ENCODE results near the gene ZDHHC1. TPM values are rescaled to one million over a fixed set of nuclear protein-coding genes. Genes with fewer than 3 reads are reported as not detected.

The ZDHHC1 gene
- polyA plus RNA-seq, 3 donors: 3.3 to 14.2 (median 6.0) TPM

DNA sequence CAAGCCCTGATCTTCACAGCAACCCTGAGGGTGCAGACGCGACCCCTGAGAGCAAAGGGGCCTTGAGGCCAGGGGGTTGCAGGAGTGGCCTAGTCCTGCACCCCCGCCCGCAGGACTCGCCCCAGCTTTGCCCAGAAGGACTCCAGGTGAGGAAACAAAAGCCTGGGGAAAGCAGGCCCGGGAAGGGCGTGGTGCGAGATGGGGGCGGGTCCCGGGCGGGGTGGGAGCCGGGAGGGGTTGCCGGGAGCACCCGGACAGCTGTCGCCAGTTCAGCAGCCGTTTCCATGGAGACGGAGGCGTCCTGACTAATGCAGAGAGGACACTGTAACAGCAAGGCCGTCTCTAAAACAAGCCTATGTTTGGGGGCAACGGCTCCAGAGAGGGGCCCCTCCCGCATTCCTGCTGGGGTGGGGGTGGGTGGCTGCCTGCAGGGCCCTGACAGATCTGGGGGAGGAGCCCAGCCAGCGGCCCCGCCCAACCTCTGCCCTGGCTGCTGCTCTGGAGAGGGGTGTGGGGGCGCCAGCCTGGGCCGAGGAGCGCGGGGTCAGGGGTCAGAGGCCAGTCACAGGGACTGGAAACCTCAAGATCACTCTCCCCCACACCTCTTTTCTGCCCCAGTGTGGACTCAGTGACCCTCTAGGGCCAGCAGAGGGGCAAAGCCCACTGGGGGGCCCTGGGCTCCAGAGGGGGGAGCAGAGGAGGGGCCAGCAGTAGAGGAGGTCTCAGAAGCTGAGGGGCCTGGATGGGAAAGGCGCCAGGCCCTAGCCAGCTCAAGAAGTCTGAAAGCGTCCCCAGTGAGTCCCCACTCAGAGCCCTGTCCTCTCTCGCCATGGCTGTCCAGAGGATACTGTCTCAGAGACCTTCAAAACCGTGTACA lies 19.9 kb downstream of the ZDHHC1 start:
- peak in 2 of 3 donors; percentile 21 to 38 for DNase-seq
- Histone ChIP-seq H3K4me1 (ENCODE audit: control insufficient read depth in 1 of 2, insufficient read depth in 2 of 2, low read length in 2 of 2) (peaks cover 57 to 62% of the 10 kb centered on the region in 2 donors), H4K20me1 (ENCODE audit: insufficient read depth, low read length) (peaks cover 28% of the 10 kb centered on the region), H3K36me3 (replicated peaks in 1 of 2; ENCODE audit: control insufficient read depth in 1 of 2, insufficient read depth in 2 of 2, low read length in 2 of 2) (no peaks in the 10 kb centered on the region), H3K4me2 (replicated peaks; ENCODE audit: extremely low read depth, low read length, poor library complexity, severe bottlenecking) (peak overlapping the region; percentile 87), H3K9ac (ENCODE audit: insufficient read depth, low read length, poor library complexity, severe bottlenecking) (no peak overlapping the region), H3K79me2 (ENCODE audit: insufficient read depth, low read length) (no peaks in the 10 kb centered on the region), H3K4me3 (replicated peaks in 1 of 3; ENCODE audit: low read depth in 2 of 3, low read length in 3 of 3) (peak overlapping the region in 1 of 3 experiments; percentile 78), H2AFZ (ENCODE audit: insufficient read depth, low read depth, low read length, poor library complexity, severe bottlenecking) (no peak overlapping the region), H3K9me3 (replicated peaks in 1 of 2; ENCODE audit: control insufficient read depth in 1 of 2, insufficient read depth in 1 of 2, low read length in 2 of 2) (no peaks in the 10 kb centered on the region), H3K27ac (ENCODE audit: low read depth in 1 of 2, low read length in 2 of 2) (no peak overlapping the region), H3K27me3 (ENCODE audit: control insufficient read depth in 2 of 2, insufficient read depth in 2 of 2, low read length in 2 of 2) (peaks cover 0 to 19% of the 10 kb centered on the region in 2 donors)
- peaks cover 0 to 8% (median 0%) of the 10 kb centered on the region in 7 donors for H3K9me3 Mint-ChIP-seq
- peaks cover 4 to 5% of the 10 kb centered on the region in 2 donors for H3K36me3 Mint-ChIP-seq
- H3K27ac Mint-ChIP-seq: no peak overlapping the region
- peaks cover 15 to 47% (median 24%) of the 10 kb centered on the region in 3 donors for H3K27me3 Mint-ChIP-seq (ENCODE audit: low read depth in 3 of 3)
- H3K4me1 Mint-ChIP-seq: peaks cover 44% of the 10 kb centered on the region
- intact Hi-C loops (cut with micrococcal nuclease): loop anchor here (5.0 kb wide), 3 partner anchors 49 to 119 kb away; partner anchors contain the start of gene PLEKHG4 (in 1 of the 2)
- TF ChIP-seq, protein P1, sequence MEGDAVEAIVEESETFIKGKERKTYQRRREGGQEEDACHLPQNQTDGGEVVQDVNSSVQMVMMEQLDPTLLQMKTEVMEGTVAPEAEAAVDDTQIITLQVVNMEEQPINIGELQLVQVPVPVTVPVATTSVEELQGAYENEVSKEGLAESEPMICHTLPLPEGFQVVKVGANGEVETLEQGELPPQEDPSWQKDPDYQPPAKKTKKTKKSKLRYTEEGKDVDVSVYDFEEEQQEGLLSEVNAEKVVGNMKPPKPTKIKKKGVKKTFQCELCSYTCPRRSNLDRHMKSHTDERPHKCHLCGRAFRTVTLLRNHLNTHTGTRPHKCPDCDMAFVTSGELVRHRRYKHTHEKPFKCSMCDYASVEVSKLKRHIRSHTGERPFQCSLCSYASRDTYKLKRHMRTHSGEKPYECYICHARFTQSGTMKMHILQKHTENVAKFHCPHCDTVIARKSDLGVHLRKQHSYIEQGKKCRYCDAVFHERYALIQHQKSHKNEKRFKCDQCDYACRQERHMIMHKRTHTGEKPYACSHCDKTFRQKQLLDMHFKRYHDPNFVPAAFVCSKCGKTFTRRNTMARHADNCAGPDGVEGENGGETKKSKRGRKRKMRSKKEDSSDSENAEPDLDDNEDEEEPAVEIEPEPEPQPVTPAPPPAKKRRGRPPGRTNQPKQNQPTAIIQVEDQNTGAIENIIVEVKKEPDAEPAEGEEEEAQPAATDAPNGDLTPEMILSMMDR (IDR thresholded peaks at IDR 0.05): no peak
- no peak overlapping the region for H3K4me3 Mint-ChIP-seq
- 74% methylated on average over 26 of the region's 31 CpGs for WGBS (ENCODE audit: insufficient coverage)

DNA sequence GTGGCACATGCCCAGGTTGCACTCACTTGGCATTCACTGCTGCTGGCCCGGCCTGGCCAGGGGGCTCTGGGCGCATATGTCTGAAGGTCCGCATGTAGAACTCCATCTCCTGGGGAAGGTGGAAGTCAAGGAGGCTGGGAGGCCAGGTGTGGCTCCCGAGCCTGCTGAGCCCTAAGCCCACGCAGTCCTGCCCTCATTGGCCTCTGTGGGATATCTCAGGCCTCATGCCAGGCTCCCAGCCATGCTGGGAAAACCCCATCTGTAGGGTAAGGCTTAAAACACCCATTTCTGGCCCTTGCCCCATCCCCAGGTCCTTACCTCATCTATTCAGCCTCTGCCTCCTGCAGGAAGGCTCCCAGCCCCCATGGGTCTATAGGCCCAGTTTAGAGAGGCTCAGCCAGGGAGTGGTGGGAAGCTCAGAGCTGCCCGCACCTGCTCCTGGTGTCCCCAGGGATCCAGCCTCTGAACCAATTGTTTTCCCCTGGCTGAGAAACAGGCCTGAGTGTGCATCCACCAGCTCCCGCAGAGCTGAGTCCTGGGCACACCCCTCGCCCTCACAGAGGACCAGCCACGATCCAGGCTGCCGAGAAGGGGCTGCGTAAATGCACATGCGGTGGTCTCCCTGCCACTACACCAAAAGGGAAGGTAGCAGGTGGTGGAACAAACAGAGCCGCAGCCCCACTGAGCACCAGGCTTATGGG lies 20.7 kb downstream of the ZDHHC1 start:
- Mint-ChIP-seq H3K27ac (peak overlapping the region; percentile 54 to 91 (median 85)), H3K9me3 (peaks cover 0 to 8% (median 0%) of the 10 kb centered on the region in 7 donors), H3K4me3 (peak overlapping the region; percentile 78 to 87), H3K36me3 (peaks cover 4 to 5% of the 10 kb centered on the region in 2 donors), H3K27me3 (ENCODE audit: low read depth in 3 of 3) (peaks cover 14 to 47% (median 25%) of the 10 kb centered on the region in 3 donors), H3K4me1 (peaks cover 52% of the 10 kb centered on the region)
- TF ChIP-seq, protein P1 (IDR thresholded peaks at IDR 0.05): no peak
- Histone ChIP-seq H3K27me3 (ENCODE audit: control insufficient read depth in 2 of 2, insufficient read depth in 2 of 2, low read length in 2 of 2) (peaks cover 0 to 19% of the 10 kb centered on the region in 2 donors), H3K79me2 (ENCODE audit: insufficient read depth, low read length) (no peaks in the 10 kb centered on the region), H3K36me3 (replicated peaks in 1 of 2; ENCODE audit: control insufficient read depth in 1 of 2, insufficient read depth in 2 of 2, low read length in 2 of 2) (no peaks in the 10 kb centered on the region), H3K4me1 (ENCODE audit: control insufficient read depth in 1 of 2, insufficient read depth in 2 of 2, low read length in 2 of 2) (peaks cover 65 to 70% of the 10 kb centered on the region in 2 donors), H2AFZ (ENCODE audit: insufficient read depth, low read depth, low read length, poor library complexity, severe bottlenecking) (peak overlapping the region; percentile 88), H3K4me2 (replicated peaks; ENCODE audit: extremely low read depth, low read length, poor library complexity, severe bottlenecking) (peak overlapping the region; percentile 87), H3K4me3 (replicated peaks in 1 of 3; ENCODE audit: low read depth in 2 of 3, low read length in 3 of 3) (peak overlapping the region in 2 of 3 experiments; percentile 77 to 78), H3K9ac (ENCODE audit: insufficient read depth, low read length, poor library complexity, severe bottlenecking) (peak overlapping the region; percentile 71), H3K27ac (ENCODE audit: low read depth in 1 of 2, low read length in 2 of 2) (peak overlapping the region; percentile 63 to 80), H3K9me3 (replicated peaks in 1 of 2; ENCODE audit: control insufficient read depth in 1 of 2, insufficient read depth in 1 of 2, low read length in 2 of 2) (no peaks in the 10 kb centered on the region), H4K20me1 (ENCODE audit: insufficient read depth, low read length) (peaks cover 35% of the 10 kb centered on the region)
- DNase-seq: peak in 2 of 3 donors; percentile 28 to 50
- 98% methylated on average over 5 of the region's 13 CpGs for WGBS (ENCODE audit: insufficient coverage)
- intact Hi-C loops (cut with micrococcal nuclease): loop anchor here (5.0 kb wide), 3 partner anchors 48 to 118 kb away; partner anchors contain the start of gene PLEKHG4 (in 1 of the 2)
